ENCODE results near the gene TPST1.

DNA sequence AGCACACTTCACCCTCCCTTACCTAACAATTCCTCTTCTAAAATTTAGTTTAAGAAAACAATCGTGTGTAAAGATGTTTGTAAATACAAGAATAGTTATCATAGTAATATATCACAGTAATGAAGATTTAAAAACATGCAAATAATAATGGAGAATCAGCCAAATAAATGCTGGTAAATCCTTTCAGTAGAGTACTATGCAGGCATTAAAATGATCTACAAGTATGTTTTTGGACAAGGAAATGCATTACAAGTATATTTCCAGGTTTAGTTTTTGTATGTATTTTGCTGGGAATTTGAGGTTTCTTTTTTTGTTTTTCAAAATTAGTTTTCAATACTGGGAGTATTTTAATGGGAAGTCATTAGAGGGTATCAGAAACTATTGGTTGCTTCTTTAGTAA is 22.7 kb downstream of the TPST1 start:
- TF ChIP-seq, protein P1, sequence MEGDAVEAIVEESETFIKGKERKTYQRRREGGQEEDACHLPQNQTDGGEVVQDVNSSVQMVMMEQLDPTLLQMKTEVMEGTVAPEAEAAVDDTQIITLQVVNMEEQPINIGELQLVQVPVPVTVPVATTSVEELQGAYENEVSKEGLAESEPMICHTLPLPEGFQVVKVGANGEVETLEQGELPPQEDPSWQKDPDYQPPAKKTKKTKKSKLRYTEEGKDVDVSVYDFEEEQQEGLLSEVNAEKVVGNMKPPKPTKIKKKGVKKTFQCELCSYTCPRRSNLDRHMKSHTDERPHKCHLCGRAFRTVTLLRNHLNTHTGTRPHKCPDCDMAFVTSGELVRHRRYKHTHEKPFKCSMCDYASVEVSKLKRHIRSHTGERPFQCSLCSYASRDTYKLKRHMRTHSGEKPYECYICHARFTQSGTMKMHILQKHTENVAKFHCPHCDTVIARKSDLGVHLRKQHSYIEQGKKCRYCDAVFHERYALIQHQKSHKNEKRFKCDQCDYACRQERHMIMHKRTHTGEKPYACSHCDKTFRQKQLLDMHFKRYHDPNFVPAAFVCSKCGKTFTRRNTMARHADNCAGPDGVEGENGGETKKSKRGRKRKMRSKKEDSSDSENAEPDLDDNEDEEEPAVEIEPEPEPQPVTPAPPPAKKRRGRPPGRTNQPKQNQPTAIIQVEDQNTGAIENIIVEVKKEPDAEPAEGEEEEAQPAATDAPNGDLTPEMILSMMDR (conservative IDR thresholded peaks at IDR 0.05): no peak
- no peak for TF ChIP-seq ZFX (IDR thresholded peaks at IDR 0.05)

Measured in C4-2B (cell line).